Stimulated activated CD4-positive, alpha-beta T cell treated with anti-CD3 and anti-CD28 coated beads, Interleukin-15, amount 100 ng/mL, for 48 hours (primary cell): ENCODE measurements around the gene RB1.

Source experiments
- DNase-seq, 2 donors: peaks; one replicate each; pipeline ENCODE4 v3.0.0-alpha.2; 2020; ENCODE audit warnings: low read depth in 2 of 2

The RB1 gene

GRCh38 chr13:48493851-48494250 lies 190.3 kb downstream of the RB1 start:
- no peak for DNase-seq

- DNase-seq: no peak
These were observed 191.3 kb downstream of the RB1 start for GRCh38 chr13:48494874-48495273.

- no peak for DNase-seq
These were observed 193.0 kb downstream of the RB1 start for GRCh38 chr13:48496271-48497161.

GRCh38 chr13:48497669-48498068 lies 194.1 kb downstream of the RB1 start:
- no peak for DNase-seq

GRCh38 chr13:48500652-48501197 lies 197.2 kb downstream of the RB1 start:
- DNase-seq: no peak

GRCh38 chr13:48501705-48502104 lies 198.2 kb downstream of the RB1 start:
- no peak for DNase-seq

GRCh38 chr13:48502601-48503319 lies 199.2 kb downstream of the RB1 start:
- no peak for DNase-seq

GRCh38 chr13:48504606-48505005 lies 201.1 kb downstream of the RB1 start:
- DNase-seq: no peak

GRCh38 chr13:48505012-48505411 lies 201.5 kb downstream of the RB1 start:
- DNase-seq: peak in 1 of 2 donors; percentile 7

- peak in 1 of 2 donors; percentile 30 for DNase-seq
These were observed 202.1 kb downstream of the RB1 start for GRCh38 chr13:48505597-48506091.

- no peak for DNase-seq
These were observed 202.6 kb downstream of the RB1 start for GRCh38 chr13:48506092-48506701.

GRCh38 chr13:48507021-48507420 lies 203.5 kb downstream of the RB1 start:
- DNase-seq: no peak

- no peak for DNase-seq
These were observed 204.5 kb downstream of the RB1 start for GRCh38 chr13:48508011-48508410.

GRCh38 chr13:48510698-48511097 lies 207.1 kb downstream of the RB1 start:
- DNase-seq: no peak

- no peak for DNase-seq
These were observed 208.2 kb downstream of the RB1 start for GRCh38 chr13:48511621-48512230.

- no peak for DNase-seq
These were observed 211.2 kb downstream of the RB1 start for GRCh38 chr13:48514793-48515192.

- DNase-seq: no peak
These were observed 212.2 kb downstream of the RB1 start for GRCh38 chr13:48515732-48516131.

- DNase-seq: no peak
These were observed 214.5 kb downstream of the RB1 start for GRCh38 chr13:48518083-48518482.

GRCh38 chr13:48526286-48526685 lies 222.7 kb downstream of the RB1 start:
- DNase-seq: no peak

- DNase-seq: no peak
These were observed 224.4 kb downstream of the RB1 start for GRCh38 chr13:48527955-48528354.

GRCh38 chr13:48528720-48529119 lies 225.2 kb downstream of the RB1 start:
- no peak for DNase-seq

GRCh38 chr13:48530833-48531232 lies 227.3 kb downstream of the RB1 start:
- no peak for DNase-seq
